ENCODE results near the gene SORBS1.

SORBS1 gene

DNA sequence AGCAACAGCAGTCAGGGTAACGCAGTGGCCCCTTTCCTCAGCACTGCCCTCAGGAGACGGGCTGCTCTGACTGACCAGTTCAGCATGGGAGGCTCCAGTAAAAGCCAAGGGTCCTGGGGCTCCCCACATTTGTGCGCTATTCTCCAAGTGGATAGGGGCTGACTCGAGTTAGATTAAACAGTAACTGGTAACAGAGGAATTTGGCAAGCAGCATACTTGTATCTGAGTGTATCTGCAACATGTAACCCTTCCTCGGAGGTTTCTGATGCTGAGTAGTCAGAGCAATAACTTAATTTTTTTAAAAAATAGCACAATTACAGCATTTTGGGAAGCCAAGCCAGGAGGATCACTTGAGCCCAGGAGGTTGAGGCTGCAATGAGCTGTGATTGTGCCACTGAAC lies 22.8 kb downstream of the SORBS1 start:
- H3K4me1 ChIP-seq (ENCODE audit: low read length) = no peaks in the 10 kb centered on the region
- TF ChIP-seq, protein P1, sequence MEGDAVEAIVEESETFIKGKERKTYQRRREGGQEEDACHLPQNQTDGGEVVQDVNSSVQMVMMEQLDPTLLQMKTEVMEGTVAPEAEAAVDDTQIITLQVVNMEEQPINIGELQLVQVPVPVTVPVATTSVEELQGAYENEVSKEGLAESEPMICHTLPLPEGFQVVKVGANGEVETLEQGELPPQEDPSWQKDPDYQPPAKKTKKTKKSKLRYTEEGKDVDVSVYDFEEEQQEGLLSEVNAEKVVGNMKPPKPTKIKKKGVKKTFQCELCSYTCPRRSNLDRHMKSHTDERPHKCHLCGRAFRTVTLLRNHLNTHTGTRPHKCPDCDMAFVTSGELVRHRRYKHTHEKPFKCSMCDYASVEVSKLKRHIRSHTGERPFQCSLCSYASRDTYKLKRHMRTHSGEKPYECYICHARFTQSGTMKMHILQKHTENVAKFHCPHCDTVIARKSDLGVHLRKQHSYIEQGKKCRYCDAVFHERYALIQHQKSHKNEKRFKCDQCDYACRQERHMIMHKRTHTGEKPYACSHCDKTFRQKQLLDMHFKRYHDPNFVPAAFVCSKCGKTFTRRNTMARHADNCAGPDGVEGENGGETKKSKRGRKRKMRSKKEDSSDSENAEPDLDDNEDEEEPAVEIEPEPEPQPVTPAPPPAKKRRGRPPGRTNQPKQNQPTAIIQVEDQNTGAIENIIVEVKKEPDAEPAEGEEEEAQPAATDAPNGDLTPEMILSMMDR (IDR thresholded peaks at IDR 0.05; ENCODE audit: low read length) = no peak
- no peak for TF ChIP-seq EZH2phosphoT487 (IDR thresholded peaks at IDR 0.05; ENCODE audit: low read length)
- no peak for TF ChIP-seq EZH2 (optimal IDR thresholded peaks at IDR 0.05; ENCODE audit: low read depth, low read length)

DNA sequence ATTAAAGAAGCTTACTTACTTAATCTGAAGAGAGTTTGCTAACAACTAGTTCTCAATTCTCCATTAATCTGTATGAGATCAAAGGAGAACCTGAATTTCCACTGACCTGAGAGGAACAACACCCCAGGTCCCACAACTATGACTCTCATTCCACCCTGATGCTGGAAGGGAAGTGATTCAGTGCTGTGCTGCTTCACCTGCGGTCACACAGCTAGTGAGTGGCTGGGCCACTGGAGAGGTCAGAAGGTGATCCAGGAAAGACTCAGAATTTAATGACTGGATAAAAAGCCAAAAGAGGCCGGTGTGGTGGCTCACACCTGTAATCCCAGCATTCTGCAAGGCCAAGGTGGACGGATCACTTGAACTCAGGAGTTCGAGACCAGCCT lies 23.6 kb downstream of the SORBS1 start:
- Histone ChIP-seq H3K9me3 (replicated peaks; ENCODE audit: insufficient read depth, low read length) (no peaks in the 10 kb centered on the region), H3K27me3 (replicated peaks; ENCODE audit: insufficient read depth, low read length) (no peaks in the 10 kb centered on the region), H3K4me3 (ENCODE audit: low read length) (no peak overlapping the region), H3K9me2 (replicated peaks; ENCODE audit: insufficient read depth, low read length) (no peaks in the 10 kb centered on the region), H3K27ac (ENCODE audit: low read length) (no peak overlapping the region), H3K9ac (ENCODE audit: low read length) (no peak overlapping the region), H3K79me2 (ENCODE audit: low read length) (no peaks in the 10 kb centered on the region), H2AFZ (ENCODE audit: low read length) (no peak overlapping the region), H3K4me2 (ENCODE audit: low read depth, low read length) (no peak overlapping the region), H3F3A (ENCODE audit: insufficient read depth, low read length) (no peaks in the 10 kb centered on the region), H4K20me1 (ENCODE audit: insufficient read depth, low read length) (no peaks in the 10 kb centered on the region), H3K36me3 (replicated peaks; ENCODE audit: insufficient read depth, low read length) (no peaks in the 10 kb centered on the region), H3K4me1 (ENCODE audit: low read length) (no peaks in the 10 kb centered on the region)
- no peak for DNase-seq
- TF ChIP-seq EZH2phosphoT487 (IDR thresholded peaks at IDR 0.05; ENCODE audit: low read length) (no peak), EZH2 (optimal IDR thresholded peaks at IDR 0.05; ENCODE audit: low read depth, low read length) (no peak)

More for the DNA sequence above, 22.8 kb downstream of the SORBS1 start:
- Histone ChIP-seq H4K20me1 (ENCODE audit: insufficient read depth, low read length) (no peaks in the 10 kb centered on the region), H3K4me3 (ENCODE audit: low read length) (no peak overlapping the region), H3K27ac (ENCODE audit: low read length) (no peak overlapping the region), H3K36me3 (replicated peaks; ENCODE audit: insufficient read depth, low read length) (no peaks in the 10 kb centered on the region), H3K79me2 (ENCODE audit: low read length) (no peaks in the 10 kb centered on the region), H2AFZ (ENCODE audit: low read length) (no peak overlapping the region), H3K9me2 (replicated peaks; ENCODE audit: insufficient read depth, low read length) (no peaks in the 10 kb centered on the region), H3K27me3 (replicated peaks; ENCODE audit: insufficient read depth, low read length) (no peaks in the 10 kb centered on the region), H3F3A (ENCODE audit: insufficient read depth, low read length) (no peaks in the 10 kb centered on the region), H3K9me3 (replicated peaks; ENCODE audit: insufficient read depth, low read length) (no peaks in the 10 kb centered on the region), H3K9ac (ENCODE audit: low read length) (no peak overlapping the region), H3K4me2 (ENCODE audit: low read depth, low read length) (no peak overlapping the region)
- no peak for DNase-seq

DNA sequence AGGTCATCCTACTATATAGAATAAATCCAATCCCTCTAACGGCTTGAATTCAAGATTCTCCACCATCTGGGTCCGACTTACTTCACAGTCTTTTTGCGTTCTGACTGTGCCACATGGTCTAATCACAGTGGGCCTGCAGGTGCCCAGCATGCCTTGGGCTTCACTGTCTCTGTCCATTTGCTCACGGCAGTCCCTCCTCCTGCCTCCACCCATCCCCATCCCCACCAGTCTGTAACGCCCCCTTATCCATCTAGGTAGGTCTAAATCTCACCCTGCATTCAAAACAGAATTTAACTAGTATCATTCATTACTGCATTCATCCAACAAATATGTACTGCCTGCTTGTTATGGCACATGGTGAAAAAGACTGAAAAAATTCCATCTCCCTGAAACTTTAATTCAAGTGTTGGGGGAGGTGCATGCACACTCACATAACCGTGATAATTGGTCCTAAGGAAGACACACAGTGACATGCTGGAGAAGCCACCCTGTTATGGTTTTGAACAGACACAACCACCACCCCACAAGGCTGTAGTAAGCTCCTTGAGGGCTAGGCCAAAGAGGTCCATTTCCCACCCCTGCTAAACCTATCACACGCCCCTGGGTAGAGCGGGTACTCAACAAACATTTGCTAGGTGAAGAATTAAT lies 24.2 kb downstream of the SORBS1 start:
- H2AFZ ChIP-seq (ENCODE audit: low read length) = no peak overlapping the region
- no peak for DNase-seq
- no peak overlapping the region for H3K9ac ChIP-seq (ENCODE audit: low read length)
- H3K4me1 ChIP-seq (ENCODE audit: low read length) = no peaks in the 10 kb centered on the region
- no peaks in the 10 kb centered on the region for H3K27me3 ChIP-seq (replicated peaks; ENCODE audit: insufficient read depth, low read length)
- no peaks in the 10 kb centered on the region for H3K9me3 ChIP-seq (replicated peaks; ENCODE audit: insufficient read depth, low read length)
- no peaks in the 10 kb centered on the region for H3K36me3 ChIP-seq (replicated peaks; ENCODE audit: insufficient read depth, low read length)
- no peak overlapping the region for H3K4me2 ChIP-seq (ENCODE audit: low read depth, low read length)
- no peak overlapping the region for H3K27ac ChIP-seq (ENCODE audit: low read length)
- no peaks in the 10 kb centered on the region for H3K79me2 ChIP-seq (ENCODE audit: low read length)
- no peaks in the 10 kb centered on the region for H4K20me1 ChIP-seq (ENCODE audit: insufficient read depth, low read length)
- no peaks in the 10 kb centered on the region for H3F3A ChIP-seq (ENCODE audit: insufficient read depth, low read length)
- TF ChIP-seq, protein P1 (IDR thresholded peaks at IDR 0.05; ENCODE audit: low read length) = no peak
- no peak for TF ChIP-seq EZH2 (optimal IDR thresholded peaks at IDR 0.05; ENCODE audit: low read depth, low read length)
- TF ChIP-seq EZH2phosphoT487 (IDR thresholded peaks at IDR 0.05; ENCODE audit: low read length) = no peak
- H3K4me3 ChIP-seq (ENCODE audit: low read length) = no peak overlapping the region
- H3K9me2 ChIP-seq (replicated peaks; ENCODE audit: insufficient read depth, low read length) = no peaks in the 10 kb centered on the region

DNA sequence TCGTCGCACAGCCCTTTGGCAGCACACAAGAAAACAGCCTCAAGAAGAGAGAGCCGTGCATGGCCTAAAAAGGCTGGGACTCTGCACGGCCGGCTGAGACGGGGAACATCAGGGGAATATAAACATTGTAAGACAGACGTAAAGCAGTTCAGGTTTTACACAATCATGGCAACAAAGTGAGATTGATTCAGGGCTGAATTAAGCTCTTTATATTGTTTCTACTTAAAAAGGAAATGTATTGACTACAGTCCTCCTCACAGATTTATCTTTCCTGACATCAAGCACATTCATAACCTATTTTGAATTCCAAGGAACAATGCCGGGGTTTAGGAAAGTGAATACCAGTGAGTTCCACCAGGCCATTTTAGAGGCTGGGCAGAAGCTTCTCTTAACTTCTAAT lies 25.2 kb downstream of the SORBS1 start:
- TF ChIP-seq, protein P1 (IDR thresholded peaks at IDR 0.05; ENCODE audit: low read length) = no peak
- no peak for TF ChIP-seq EZH2 (optimal IDR thresholded peaks at IDR 0.05; ENCODE audit: low read depth, low read length)
- TF ChIP-seq EZH2phosphoT487 (IDR thresholded peaks at IDR 0.05; ENCODE audit: low read length) = no peak
- Histone ChIP-seq H3K9ac (ENCODE audit: low read length) (no peak overlapping the region), H3K4me2 (ENCODE audit: low read depth, low read length) (no peak overlapping the region), H2AFZ (ENCODE audit: low read length) (no peak overlapping the region), H3K36me3 (replicated peaks; ENCODE audit: insufficient read depth, low read length) (no peaks in the 10 kb centered on the region), H3K27me3 (replicated peaks; ENCODE audit: insufficient read depth, low read length) (no peaks in the 10 kb centered on the region), H3K9me2 (replicated peaks; ENCODE audit: insufficient read depth, low read length) (no peaks in the 10 kb centered on the region), H3K9me3 (replicated peaks; ENCODE audit: insufficient read depth, low read length) (no peaks in the 10 kb centered on the region), H3K79me2 (ENCODE audit: low read length) (no peaks in the 10 kb centered on the region), H3K4me1 (ENCODE audit: low read length) (no peaks in the 10 kb centered on the region), H3K4me3 (ENCODE audit: low read length) (no peak overlapping the region), H4K20me1 (ENCODE audit: insufficient read depth, low read length) (no peaks in the 10 kb centered on the region), H3K27ac (ENCODE audit: low read length) (no peak overlapping the region), H3F3A (ENCODE audit: insufficient read depth, low read length) (no peaks in the 10 kb centered on the region)
- no peak for DNase-seq
